K562 (cell line): Measurements from ENCODE around the gene MICAL2. TPM values are rescaled to one million over a fixed set of nuclear protein-coding genes. Genes with fewer than 3 reads are reported as not detected.

Experiments
- ATF1 ChIP-seq, 2 experiments: fragments of 450-650 bp in 1 of 2; IDR thresholded peaks; 2 replicates each; pipeline ENCODE4 v1.6.1; 2016; ENCODE audit warnings: missing compliant biosample characterization in 1 of 2, missing genetic modification characterization in 1 of 2
- ATF3 ChIP-seq, 2 experiments: fragments of 450-650 bp in 1 of 2; sonication (generic) in 1 of 2; formaldehyde crosslinking in 1 of 2; IDR thresholded peaks in 1 of 2; conservative IDR thresholded peaks in 1 of 2; 2 replicates each; pipeline versions ENCODE4 v1.6.1 to v1.8.1; 2016 to 2023; ENCODE audit warnings: mild to moderate bottlenecking in 2 of 2, moderate library complexity in 2 of 2, inconsistent platforms in 1 of 2, missing genetic modification reagents in 1 of 2
- CBFA2T2 ChIP-seq: fragments of 450-650 bp; conservative IDR thresholded peaks from 2 replicates; pipeline ENCODE4 v1.6.1; 2017; ENCODE audit warnings: mild to moderate bottlenecking
- CEBPB ChIP-seq: fragments of 450-650 bp; IDR thresholded peaks from 2 replicates; pipeline ENCODE4 v1.6.1; 2016; ENCODE audit warnings: missing genetic modification characterization, missing compliant biosample characterization
- CEBPG ChIP-seq, 3 experiments: fragments of 200-800 bp in 1 of 3; sonication (Bioruptor generic) in 1 of 3; sonication (generic) in 1 of 3; formaldehyde crosslinking in 1 of 3; IDR thresholded peaks in 2 of 3; conservative IDR thresholded peaks in 1 of 3; 2 replicates each; pipeline versions ENCODE4 v1.6.1 to v1.8.0; 2016 to 2022; ENCODE audit warnings: missing compliant biosample characterization in 2 of 3, missing genetic modification characterization in 2 of 3, mild to moderate bottlenecking in 1 of 3, missing genetic modification reagents in 1 of 3
- EP400 ChIP-seq: fragments of 450-650 bp; IDR thresholded peaks from 2 replicates; pipeline ENCODE4 v1.6.1; 2017; ENCODE audit warnings: antibody characterized with exemption, mild to moderate bottlenecking, moderate library complexity
- ETS2 ChIP-seq: IDR thresholded peaks from 2 replicates; pipeline ENCODE4 v1.6.1; 2016; ENCODE audit warnings: borderline replicate concordance, missing genetic modification characterization, mild to moderate bottlenecking, moderate library complexity, missing compliant biosample characterization; ENCODE audit not compliant: poor library complexity, severe bottlenecking
- GTF2E2 ChIP-seq: fragments of 200-800 bp; sonication (Bioruptor generic); IDR thresholded peaks from 2 replicates; pipeline ENCODE4 v1.6.1; 2016; ENCODE audit warnings: missing genetic modification characterization, missing compliant biosample characterization
- ID3 ChIP-seq, 2 experiments: fragments of 250-450 bp in 1 of 2; fragments of 450-650 bp in 1 of 2; sonication (Bioruptor Pico) in 1 of 2; IDR thresholded peaks; 2 replicates each; pipeline versions ENCODE4 v1.6.1 to v1.8.0; 2016 to 2021; ENCODE audit warnings: mild to moderate bottlenecking in 2 of 2, moderate library complexity in 2 of 2, missing compliant biosample characterization in 1 of 2, missing genetic modification characterization in 1 of 2
- KAT8 ChIP-seq: fragments of 450-650 bp; IDR thresholded peaks from 2 replicates; pipeline ENCODE4 v1.6.1; 2016; ENCODE audit warnings: low read depth, mild to moderate bottlenecking
- MEF2D ChIP-seq: conservative IDR thresholded peaks from 2 replicates; pipeline ENCODE4 v1.6.1; 2016; ENCODE audit warnings: low read depth, missing genetic modification characterization, missing compliant biosample characterization
- MYNN ChIP-seq, 2 experiments: sonication (generic); formaldehyde crosslinking in 1 of 2; IDR thresholded peaks; 2 replicates each; pipeline versions ENCODE4 v1.5.0 to v1.6.1; 2016 to 2020; ENCODE audit warnings: antibody characterized with exemption in 1 of 2, missing genetic modification reagents in 1 of 2
- PHB2 ChIP-seq: fragments of 450-650 bp; IDR thresholded peaks from 2 replicates; pipeline ENCODE4 v1.6.1; 2017; ENCODE audit warnings: low read depth
- POU5F1 ChIP-seq: fragments of 150-350 bp; IDR thresholded peaks from 2 replicates; pipeline ENCODE4 v1.6.1; 2014; ENCODE audit warnings: borderline replicate concordance, low read length, low read depth, mild to moderate bottlenecking; ENCODE audit not compliant: partially characterized antibody
- PPARD ChIP-seq: fragments of 250-450 bp; sonication (Bioruptor Pico); IDR thresholded peaks from 2 replicates; pipeline ENCODE4 v1.8.0; 2022; ENCODE audit warnings: inconsistent platforms, mild to moderate bottlenecking, moderate library complexity
- PTRF ChIP-seq: fragments of 450-650 bp; IDR thresholded peaks from 2 replicates; pipeline ENCODE4 v1.6.1; 2016; ENCODE audit warnings: mild to moderate bottlenecking, missing genetic modification characterization, missing compliant biosample characterization
- SMAD4 ChIP-seq: fragments of 250-450 bp; sonication (Bioruptor Pico); conservative IDR thresholded peaks from 2 replicates; pipeline ENCODE4 v1.8.0; 2021; ENCODE audit warnings: inconsistent platforms, mild to moderate bottlenecking, moderate library complexity
- WHSC1 ChIP-seq: IDR thresholded peaks from one replicate; pipeline ENCODE4 v1.6.1; 2012; ENCODE audit warnings: low read length, control low read depth, inconsistent platforms
- ZNF707 ChIP-seq: fragments of 250-450 bp; sonication (Bioruptor Pico); conservative IDR thresholded peaks from 2 replicates; pipeline ENCODE4 v1.8.0; 2022; ENCODE audit warnings: inconsistent platforms, mild to moderate bottlenecking, moderate library complexity
- polyA plus RNA-seq, 8 experiments: library from polyadenylated mRNA; depleted of rRNA in 4 of 8; stranded (reverse) in 5 of 8; unstranded in 3 of 8; fragments of >200 nt; fragmentation: Nextera tagmentation in 2 of 8; fragmentation: Illumina TruSeq in 1 of 8; extraction: Ambion mirVana in 2 of 8; extraction: Trizol in 1 of 8; gene quantifications; 2 replicates each; pipeline versions ENCODE4 v1.2.1 to v1.2.3, GENCODE V29; 2011 to 2014; ENCODE audit warnings: inconsistent platforms in 1 of 8, missing spikeins in 1 of 8
- total RNA-seq, 7 experiments: library from RNA; depleted of rRNA in 6 of 7; stranded (reverse); fragments of >200 nt in 6 of 7; fragmentation: Illumina TruSeq in 2 of 7; extraction: Trizol in 2 of 7; gene quantifications; 2 replicates each; pipeline versions ENCODE4 v1.2.1 to v1.2.3, GENCODE V29; 2011 to 2021; ENCODE audit warnings: low replicate concordance in 1 of 7
- TF ChIP-seq, protein P1 (sequence below): fragments of 450-650 bp; IDR thresholded peaks from 2 replicates; pipeline ENCODE4 v1.6.1; 2016
- TF ChIP-seq, protein P2 (sequence below): fragments of 450-650 bp; conservative IDR thresholded peaks from 2 replicates; pipeline ENCODE4 v1.6.1; 2016; ENCODE audit warnings: missing genetic modification characterization, low read depth, mild to moderate bottlenecking, missing compliant biosample characterization, moderate library complexity

The MICAL2 gene
- total and polyA plus RNA-seq, 9 of the 15 experiments (the other 6 are each of a cell fraction or from before 2014, with no cell fraction given) = 4.7 to 64.2 (median 33.6) TPM

GRCh38 chr11:12193515-12194336 lies 83.3 kb downstream of the MICAL2 start (continued):
- no peak for TF ChIP-seq KAT8
- peak; percentile 80 for TF ChIP-seq CEBPB (tag)
- TF ChIP-seq ZNF707 = no peak
- no peak for TF ChIP-seq GTF2E2
- no peak for TF ChIP-seq MEF2D (tag)
- 0 out of 2 replicates have a peak, but pooled peaks have one; percentile 0 for TF ChIP-seq CBFA2T2
- TF ChIP-seq, protein P1, sequence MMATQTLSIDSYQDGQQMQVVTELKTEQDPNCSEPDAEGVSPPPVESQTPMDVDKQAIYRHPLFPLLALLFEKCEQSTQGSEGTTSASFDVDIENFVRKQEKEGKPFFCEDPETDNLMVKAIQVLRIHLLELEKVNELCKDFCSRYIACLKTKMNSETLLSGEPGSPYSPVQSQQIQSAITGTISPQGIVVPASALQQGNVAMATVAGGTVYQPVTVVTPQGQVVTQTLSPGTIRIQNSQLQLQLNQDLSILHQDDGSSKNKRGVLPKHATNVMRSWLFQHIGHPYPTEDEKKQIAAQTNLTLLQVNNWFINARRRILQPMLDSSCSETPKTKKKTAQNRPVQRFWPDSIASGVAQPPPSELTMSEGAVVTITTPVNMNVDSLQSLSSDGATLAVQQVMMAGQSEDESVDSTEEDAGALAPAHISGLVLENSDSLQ = peak; percentile 15; the same call in 1 of the 2 replicates
- TF ChIP-seq CEBPG (CRISPR knock-in tag; IDR thresholded peaks at IDR 0.05) = peak; percentile 55; the same call in 1 of the 2 replicates
- TF ChIP-seq CEBPG (tag; conservative IDR thresholded peaks at IDR 0.05 in 1 of 2, IDR thresholded peaks at IDR 0.05 in 1 of 2) = peak; percentile 20 to 55; a peak in 2 of 4 replicates
- TF ChIP-seq PPARD (CRISPR knock-in tag) = no peak
- no peak for TF ChIP-seq EP400
- TF ChIP-seq, protein P2, sequence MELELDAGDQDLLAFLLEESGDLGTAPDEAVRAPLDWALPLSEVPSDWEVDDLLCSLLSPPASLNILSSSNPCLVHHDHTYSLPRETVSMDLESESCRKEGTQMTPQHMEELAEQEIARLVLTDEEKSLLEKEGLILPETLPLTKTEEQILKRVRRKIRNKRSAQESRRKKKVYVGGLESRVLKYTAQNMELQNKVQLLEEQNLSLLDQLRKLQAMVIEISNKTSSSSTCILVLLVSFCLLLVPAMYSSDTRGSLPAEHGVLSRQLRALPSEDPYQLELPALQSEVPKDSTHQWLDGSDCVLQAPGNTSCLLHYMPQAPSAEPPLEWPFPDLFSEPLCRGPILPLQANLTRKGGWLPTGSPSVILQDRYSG = no peak
- TF ChIP-seq PTRF = no peak
- TF ChIP-seq WHSC1 = no peak
- no peak for TF ChIP-seq PHB2
- no peak for TF ChIP-seq ATF1 (CRISPR knock-in tag; IDR thresholded peaks at IDR 0.05)
- peak; percentile 14; the same call in 1 of the 2 replicates for TF ChIP-seq ATF1 (tag; IDR thresholded peaks at IDR 0.05)
- no peak for TF ChIP-seq ETS2 (tag)
- TF ChIP-seq MYNN (IDR thresholded peaks at IDR 0.05) = no peak
- no peak for TF ChIP-seq MYNN (CRISPR knock-in tag; IDR thresholded peaks at IDR 0.05)
- TF ChIP-seq POU5F1 = no peak
- no peak for TF ChIP-seq ID3 (CRISPR knock-in tag; IDR thresholded peaks at IDR 0.05)
- 0 out of 2 replicates have a peak, but pooled peaks have one; percentile 84 for TF ChIP-seq ID3 (tag; IDR thresholded peaks at IDR 0.05)
- TF ChIP-seq SMAD4 (CRISPR knock-in tag) = 0 out of 2 replicates have a peak, but pooled peaks have one; percentile 3
- TF ChIP-seq ATF3 (IDR thresholded peaks at IDR 0.05) = 0 out of 2 replicates have a peak, but pooled peaks have one; percentile 10
- TF ChIP-seq ATF3 (CRISPR knock-in tag; conservative IDR thresholded peaks at IDR 0.05) = no peak
